A673 (cell line): ENCODE measurements around the gene ARHGDIB.

ENCODE experiments used
- CTCF ChIP-seq: fragments of 300-800, 200-600 bp; sonication (generic); conservative IDR thresholded peaks from 2 replicates; pipeline ENCODE4 v1.5.1; 2017; ENCODE audit warnings: low read depth, mild to moderate bottlenecking, antibody characterized with exemption, low read length, moderate library complexity, mixed read lengths
- EZH2 ChIP-seq: fragments of 200-600 bp; sonication (generic); IDR thresholded peaks from 2 replicates; pipeline ENCODE4 v1.6.1; 2017; ENCODE audit warnings: borderline replicate concordance, low read depth, mild to moderate bottlenecking, mixed read lengths, antibody characterized with exemption, low read length; ENCODE audit not compliant: poor library complexity, severe bottlenecking

- TF ChIP-seq CTCF (no peak), EZH2 (no peak)
Measured at GRCh38 chr12:14970473-14970872, 9.1 kb upstream of the ARHGDIB start.
